Stimulated activated CD4-positive, alpha-beta T cell treated with anti-CD3 and anti-CD28 coated beads, Interleukin-15, amount 100 ng/mL, for 24 hours (primary cell): ENCODE measurements around the gene SNTG2.

ENCODE experiments used
- DNase-seq: peaks from one replicate; pipeline ENCODE4 v3.0.0-alpha.2; 2020

SNTG2 gene

GRCh38 chr2:926896-927295 lies 23.8 kb upstream of the SNTG2 start:
- no peak for DNase-seq

GRCh38 chr2:929011-929735 lies 21.5 kb upstream of the SNTG2 start:
- no peak for DNase-seq

- no peak for DNase-seq
Measured at GRCh38 chr2:929925-930324, 20.7 kb upstream of the SNTG2 start.

- DNase-seq = no peak
Measured at GRCh38 chr2:930935-931334, 19.7 kb upstream of the SNTG2 start.

GRCh38 chr2:932320-933115 lies 18.1 kb upstream of the SNTG2 start:
- DNase-seq = no peak

GRCh38 chr2:933734-934295 lies 16.8 kb upstream of the SNTG2 start:
- no peak for DNase-seq

GRCh38 chr2:937530-937929 lies 13.1 kb upstream of the SNTG2 start:
- no peak for DNase-seq

- no peak for DNase-seq
Measured at GRCh38 chr2:938181-939005, 12.3 kb upstream of the SNTG2 start.

GRCh38 chr2:939936-940601 lies 10.6 kb upstream of the SNTG2 start:
- DNase-seq = no peak

GRCh38 chr2:941871-942270 lies 8.8 kb upstream of the SNTG2 start:
- no peak for DNase-seq

- DNase-seq = no peak
Measured at GRCh38 chr2:942775-943460, 7.7 kb upstream of the SNTG2 start.

- no peak for DNase-seq
Measured at GRCh38 chr2:943461-943797, 7.2 kb upstream of the SNTG2 start.

- no peak for DNase-seq
Measured at GRCh38 chr2:943821-944220, 6.8 kb upstream of the SNTG2 start.

- no peak for DNase-seq
Measured at GRCh38 chr2:944693-945092, 6.0 kb upstream of the SNTG2 start.

GRCh38 chr2:945104-945503 lies 5.5 kb upstream of the SNTG2 start:
- no peak for DNase-seq

- peak; percentile 40 for DNase-seq
Measured at GRCh38 chr2:946073-946948, 4.3 kb upstream of the SNTG2 start.

- no peak for DNase-seq
Measured at GRCh38 chr2:949384-950079, 1.1 kb upstream of the SNTG2 start.

GRCh38 chr2:951224-952006 lies 766 bp downstream of the SNTG2 start:
- DNase-seq = no peak

GRCh38 chr2:953408-953807 lies 2.8 kb downstream of the SNTG2 start:
- DNase-seq = no peak
